ENCODE measurements around the gene GPR162. TPM values are rescaled to one million over a fixed set of nuclear protein-coding genes. Genes with fewer than 3 reads are reported as not detected.

GPR162 gene
- total RNA-seq, 2 donors from 2014 or later, result 0.63 TPM; not detected in 1

- ATAC-seq, result no peak
- Mint-ChIP-seq H3K4me3 (no peak overlapping the region), H3K36me3 (ENCODE audit: low read depth) (peaks cover 7% of the 10 kb centered on the region), H3K27me3 (peaks cover 15% of the 10 kb centered on the region), H3K4me1 (peaks cover 24% of the 10 kb centered on the region), H3K27ac (no peak overlapping the region)
- H3K9me3 ChIP-seq (ENCODE audit: control insufficient read depth, low read length, poor library complexity, severe bottlenecking), result no peaks in the 10 kb centered on the region
- DNase-seq, result no peak
These were observed 41.0 kb upstream of the GPR162 start for GRCh38 chr12:6780573-6780972.

GRCh38 chr12:6782119-6782518, 39.5 kb upstream of the GPR162 start:
- Mint-ChIP-seq H3K4me3 (no peak overlapping the region), H3K27ac (peak overlapping the region; percentile 65), H3K4me1 (peaks cover 36% of the 10 kb centered on the region), H3K36me3 (ENCODE audit: low read depth) (peaks cover 4% of the 10 kb centered on the region), H3K27me3 (peaks cover 6% of the 10 kb centered on the region)
- H3K9me3 ChIP-seq (ENCODE audit: control insufficient read depth, low read length, poor library complexity, severe bottlenecking), result no peaks in the 10 kb centered on the region
- no peak for ATAC-seq
- no peak for DNase-seq

GRCh38 chr12:6782850-6783566, 38.6 kb upstream of the GPR162 start:
- no peak for DNase-seq
- no peak overlapping the region for H3K27ac Mint-ChIP-seq
- peak overlapping the region; percentile 50 for H3K4me3 Mint-ChIP-seq
- no peak for ATAC-seq
- peaks cover 4% of the 10 kb centered on the region for H3K36me3 Mint-ChIP-seq (ENCODE audit: low read depth)
- H3K27me3 Mint-ChIP-seq, result peaks cover 6% of the 10 kb centered on the region
- peaks cover 36% of the 10 kb centered on the region for H3K4me1 Mint-ChIP-seq
- no peaks in the 10 kb centered on the region for H3K9me3 ChIP-seq (ENCODE audit: control insufficient read depth, low read length, poor library complexity, severe bottlenecking)

GRCh38 chr12:6783828-6784227, 37.8 kb upstream of the GPR162 start:
- H3K9me3 ChIP-seq (ENCODE audit: control insufficient read depth, low read length, poor library complexity, severe bottlenecking), result no peaks in the 10 kb centered on the region
- peaks cover 34% of the 10 kb centered on the region for H3K4me1 Mint-ChIP-seq
- DNase-seq (no peak), ATAC-seq (no peak)
- no peak overlapping the region for H3K4me3 Mint-ChIP-seq
- peak overlapping the region; percentile 29 for H3K27ac Mint-ChIP-seq
- no peaks in the 10 kb centered on the region for H3K36me3 Mint-ChIP-seq (ENCODE audit: low read depth)
- H3K27me3 Mint-ChIP-seq, result peaks cover 1% of the 10 kb centered on the region

GRCh38 chr12:6784296-6784695, 37.3 kb upstream of the GPR162 start:
- ATAC-seq, result no peak
- no peak for DNase-seq
- Mint-ChIP-seq H3K27ac (peak overlapping the region; percentile 92), H3K36me3 (ENCODE audit: low read depth) (no peaks in the 10 kb centered on the region), H3K4me1 (peaks cover 35% of the 10 kb centered on the region), H3K4me3 (no peak overlapping the region), H3K27me3 (no peaks in the 10 kb centered on the region)
- no peaks in the 10 kb centered on the region for H3K9me3 ChIP-seq (ENCODE audit: control insufficient read depth, low read length, poor library complexity, severe bottlenecking)

- Mint-ChIP-seq H3K36me3 (ENCODE audit: low read depth) (peaks cover 1% of the 10 kb centered on the region), H3K4me1 (peaks cover 38% of the 10 kb centered on the region), H3K27ac (peak overlapping the region; percentile 92), H3K27me3 (no peaks in the 10 kb centered on the region), H3K4me3 (no peak overlapping the region)
- DNase-seq (no peak), ATAC-seq (no peak)
- no peaks in the 10 kb centered on the region for H3K9me3 ChIP-seq (ENCODE audit: control insufficient read depth, low read length, poor library complexity, severe bottlenecking)
These were observed 36.9 kb upstream of the GPR162 start for GRCh38 chr12:6784761-6785160.

GRCh38 chr12:6786416-6787094, 35.1 kb upstream of the GPR162 start:
- H3K27me3 Mint-ChIP-seq, result no peaks in the 10 kb centered on the region
- ATAC-seq (peak; percentile 55), DNase-seq (no peak)
- H3K27ac Mint-ChIP-seq, result peak overlapping the region; percentile 92
- peak overlapping the region; percentile 87 for H3K4me3 Mint-ChIP-seq
- peaks cover 41% of the 10 kb centered on the region for H3K4me1 Mint-ChIP-seq
- H3K36me3 Mint-ChIP-seq (ENCODE audit: low read depth), result peaks cover 2% of the 10 kb centered on the region
- H3K9me3 ChIP-seq (ENCODE audit: control insufficient read depth, low read length, poor library complexity, severe bottlenecking), result no peaks in the 10 kb centered on the region

- peaks cover 2% of the 10 kb centered on the region for H3K36me3 Mint-ChIP-seq (ENCODE audit: low read depth)
- H3K9me3 ChIP-seq (ENCODE audit: control insufficient read depth, low read length, poor library complexity, severe bottlenecking), result no peaks in the 10 kb centered on the region
- peak overlapping the region; percentile 92 for H3K27ac Mint-ChIP-seq
- ATAC-seq (no peak), DNase-seq (no peak)
- peaks cover 49% of the 10 kb centered on the region for H3K4me1 Mint-ChIP-seq
- no peaks in the 10 kb centered on the region for H3K27me3 Mint-ChIP-seq
- H3K4me3 Mint-ChIP-seq, result peak overlapping the region; percentile 87
These were observed 34.3 kb upstream of the GPR162 start for GRCh38 chr12:6787309-6787708.

GRCh38 chr12:6788972-6789924, 32.4 kb upstream of the GPR162 start, which contains the start of gene CD4:
CD4 (plus strand) TSS chr12:6789528; CDS start chr12:6800139, 10,611 bp downstream.
- H3K4me1 Mint-ChIP-seq, result peaks cover 56% of the 10 kb centered on the region
- DNase-seq (peak; percentile 41 to 50 (median 48)), ATAC-seq (peak; percentile 62)
- peak within 1 kb of the TSS; percentile 99 for H3K27ac Mint-ChIP-seq
- H3K27me3 Mint-ChIP-seq, result no peaks in the 10 kb centered on the region
- peak within 1 kb of the TSS; percentile 100 for H3K4me3 Mint-ChIP-seq
- no peaks in the 10 kb centered on the region for H3K9me3 ChIP-seq (ENCODE audit: control insufficient read depth, low read length, poor library complexity, severe bottlenecking)
- peaks cover 8% of the 10 kb centered on the region for H3K36me3 Mint-ChIP-seq (ENCODE audit: low read depth)

GRCh38 chr12:6790496-6791150, 31.0 kb upstream of the GPR162 start:
- DNase-seq (peak in 2 of 3 donors; percentile 26 to 30), ATAC-seq (peak; percentile 58)
- peaks cover 15% of the 10 kb centered on the region for H3K36me3 Mint-ChIP-seq (ENCODE audit: low read depth)
- H3K27ac Mint-ChIP-seq, result peak overlapping the region; percentile 99
- peaks cover 59% of the 10 kb centered on the region for H3K4me1 Mint-ChIP-seq
- no peaks in the 10 kb centered on the region for H3K9me3 ChIP-seq (ENCODE audit: control insufficient read depth, low read length, poor library complexity, severe bottlenecking)
- no peaks in the 10 kb centered on the region for H3K27me3 Mint-ChIP-seq
- peak overlapping the region; percentile 100 for H3K4me3 Mint-ChIP-seq

- H3K27ac Mint-ChIP-seq, result peak overlapping the region; percentile 99
- ATAC-seq (peak; percentile 14), DNase-seq (no peak)
- H3K4me1 Mint-ChIP-seq, result peaks cover 59% of the 10 kb centered on the region
- H3K9me3 ChIP-seq (ENCODE audit: control insufficient read depth, low read length, poor library complexity, severe bottlenecking), result no peaks in the 10 kb centered on the region
- peaks cover 15% of the 10 kb centered on the region for H3K36me3 Mint-ChIP-seq (ENCODE audit: low read depth)
- peak overlapping the region; percentile 100 for H3K4me3 Mint-ChIP-seq
- no peaks in the 10 kb centered on the region for H3K27me3 Mint-ChIP-seq
These were observed 29.6 kb upstream of the GPR162 start for GRCh38 chr12:6791931-6792520.

GRCh38 chr12:6792522-6793201, 29.0 kb upstream of the GPR162 start:
- H3K27me3 Mint-ChIP-seq, result no peaks in the 10 kb centered on the region
- H3K4me3 Mint-ChIP-seq, result peak overlapping the region; percentile 100
- peak overlapping the region; percentile 99 for H3K27ac Mint-ChIP-seq
- H3K36me3 Mint-ChIP-seq (ENCODE audit: low read depth), result peaks cover 15% of the 10 kb centered on the region
- H3K4me1 Mint-ChIP-seq, result peaks cover 63% of the 10 kb centered on the region
- no peaks in the 10 kb centered on the region for H3K9me3 ChIP-seq (ENCODE audit: control insufficient read depth, low read length, poor library complexity, severe bottlenecking)
- peak; percentile 63 for ATAC-seq
- peak in 1 of 3 donors; percentile 32 for DNase-seq
